CD14-positive monocyte (primary cell): ENCODE data around the gene CNOT6. TPM values are rescaled to one million over a fixed set of nuclear protein-coding genes. Genes with fewer than 3 reads are reported as not detected.
A peak's percentile ranks its signal among the peaks of the same experiment; 100 is the strongest.
"Not testable (repeated sequence)": the region's sequence is repeated elsewhere in the genome, so short reads cannot be mapped to it uniquely, and the experiment has no call there.

Experiments
- DNase-seq, 3 donors: peaks; one replicate each; pipeline ENCODE4 v3.0.0-alpha.2; 2011 to 2022
- H2AFZ ChIP-seq: 2 replicates; pipeline ENCODE4 v1.6.0; 2012; ENCODE audit warnings: mild to moderate bottlenecking, low read depth, low read length, inconsistent platforms; ENCODE audit not compliant: insufficient read depth, poor library complexity, severe bottlenecking
- H3K27ac ChIP-seq, 2 donors: 1 replicate in 1 of 2; 2 replicates in 1 of 2; pipeline ENCODE4 v1.5.1; 2012 to 2013; ENCODE audit warnings: low read length in 2 of 2, control low read depth in 1 of 2, inconsistent platforms in 1 of 2, low read depth in 1 of 2, mild to moderate bottlenecking in 1 of 2
- H3K27me3 ChIP-seq, 2 donors: one replicate each; pipeline versions ENCODE4 v1.6.0 to v1.6.1; 2011 to 2013; ENCODE audit warnings: low read length in 2 of 2; ENCODE audit not compliant: control insufficient read depth in 2 of 2, insufficient read depth in 2 of 2
- H3K36me3 ChIP-seq, 2 donors: replicated peaks in 1 of 2; 1 replicate in 1 of 2; 2 replicates in 1 of 2; pipeline versions ENCODE4 v1.5.1 to v1.6.1; 2012 to 2013; ENCODE audit warnings: low read length in 2 of 2, control low read depth in 1 of 2, inconsistent platforms in 1 of 2, mild to moderate bottlenecking in 1 of 2; ENCODE audit not compliant: insufficient read depth in 2 of 2, control insufficient read depth in 1 of 2
- H3K4me1 ChIP-seq, 2 donors: 1 replicate in 1 of 2; 2 replicates in 1 of 2; pipeline versions ENCODE4 v1.5.1 to v1.6.1; 2012 to 2013; ENCODE audit warnings: low read length in 2 of 2, control low read depth in 1 of 2, inconsistent platforms in 1 of 2, mild to moderate bottlenecking in 1 of 2, moderate library complexity in 1 of 2; ENCODE audit not compliant: insufficient read depth in 2 of 2, control insufficient read depth in 1 of 2
- H3K4me2 ChIP-seq: replicated peaks from 2 replicates; pipeline ENCODE3; 2012; ENCODE audit warnings: low read length, moderate library complexity, mild to moderate bottlenecking; ENCODE audit not compliant: poor library complexity, severe bottlenecking; ENCODE audit errors: extremely low read depth
- H3K4me3 ChIP-seq, 3 experiments: fragments of 200-600 bp in 1 of 3; sonication (generic) in 1 of 3; replicated peaks in 1 of 3; 1 replicate in 2 of 3; 2 replicates in 1 of 3; pipeline ENCODE4 v1.5.1; 2011 to 2013; ENCODE audit warnings: low read length in 3 of 3, mild to moderate bottlenecking in 3 of 3, control low read depth in 2 of 3, low read depth in 2 of 3, inconsistent platforms in 1 of 3, moderate library complexity in 1 of 3
- H3K79me2 ChIP-seq: 2 replicates; pipeline ENCODE4 v1.6.0; 2012; ENCODE audit warnings: mild to moderate bottlenecking, control low read depth, inconsistent platforms, low read length, moderate library complexity; ENCODE audit not compliant: insufficient read depth
- H3K9ac ChIP-seq: 2 replicates; pipeline ENCODE4 v1.6.0; 2017; ENCODE audit warnings: low read length, mild to moderate bottlenecking; ENCODE audit not compliant: insufficient read depth, poor library complexity, severe bottlenecking
- H3K9me3 ChIP-seq, 2 donors: replicated peaks in 1 of 2; 1 replicate in 1 of 2; 2 replicates in 1 of 2; pipeline versions ENCODE4 v1.5.1 to v1.6.1; 2012 to 2013; ENCODE audit warnings: low read length in 2 of 2, control low read depth in 1 of 2; ENCODE audit not compliant: control insufficient read depth in 1 of 2, insufficient read depth in 1 of 2
- H4K20me1 ChIP-seq: 2 replicates; pipeline ENCODE4 v1.6.0; 2012; ENCODE audit warnings: mild to moderate bottlenecking, low read length, control low read depth, moderate library complexity; ENCODE audit not compliant: insufficient read depth
- H3K27ac Mint-ChIP-seq, 7 donors: one replicate each; pipeline ENCODE4 v1.8.0; 2020; ENCODE audit warnings: mild to moderate bottlenecking in 7 of 7, mixed read lengths in 7 of 7, moderate library complexity in 6 of 7, inconsistent platforms in 2 of 7
- H3K27me3 Mint-ChIP-seq, 3 donors: one replicate each; pipeline ENCODE4 v1.8.0; 2021 to 2022; ENCODE audit warnings: low read depth in 3 of 3, mild to moderate bottlenecking in 3 of 3, mixed read lengths in 3 of 3, moderate library complexity in 3 of 3, inconsistent platforms in 1 of 3
- H3K36me3 Mint-ChIP-seq, 2 donors: one replicate each; pipeline ENCODE4 v1.8.0; 2020; ENCODE audit warnings: mixed read lengths in 2 of 2, inconsistent platforms in 1 of 2, mild to moderate bottlenecking in 1 of 2
- H3K4me1 Mint-ChIP-seq: one replicate; pipeline ENCODE4 v1.8.0; 2020; ENCODE audit warnings: mild to moderate bottlenecking, mixed read lengths
- H3K4me3 Mint-ChIP-seq, 2 donors: one replicate each; pipeline ENCODE4 v1.8.0; 2020; ENCODE audit warnings: mild to moderate bottlenecking in 2 of 2, mixed read lengths in 2 of 2, moderate library complexity in 1 of 2
- H3K9me3 Mint-ChIP-seq, 7 donors: one replicate each; pipeline ENCODE4 v1.8.0; 2020 to 2022; ENCODE audit warnings: mixed read lengths in 7 of 7, mild to moderate bottlenecking in 6 of 7, moderate library complexity in 6 of 7, inconsistent platforms in 2 of 7
- CTCF ChIP-seq: fragments of 200-600 bp; IDR thresholded peaks from one replicate; pipeline ENCODE4 v1.8.0; 2022; ENCODE audit warnings: antibody characterized with exemption, mild to moderate bottlenecking
- WGBS: methylation state at CpG from one replicate; pipeline ENCODE4 v1.1.5; 2013; ENCODE audit warnings: missing lambda C conversion rate; ENCODE audit not compliant: insufficient coverage; 5-methylcytosine and 5-hydroxymethylcytosine counted together
- intact Hi-C, 2 donors: fragments of 100-400 bp; cut with micrococcal nuclease; formaldehyde crosslinking; loops; one replicate each; pipeline versions ENCODE4 v1.15.0 to v1.15.1; 2023
- polyA plus RNA-seq, 3 donors: library from polyadenylated mRNA; depleted of rRNA in 1 of 3; unstranded in 2 of 3; stranded (reverse) in 1 of 3; fragments of 300-500 nt in 2 of 3; fragments of >200 nt in 1 of 3; fragmentation: Illumina TruSeq in 2 of 3; gene quantifications; 1 replicate in 2 of 3; 2 replicates in 1 of 3; pipeline ENCODE4 v1.2.3, GENCODE V29; 2012 to 2021

The CNOT6 gene
- polyA plus RNA-seq, 3 donors, result 4.8 to 9.5 (median 7.7) TPM

- H3K27ac Mint-ChIP-seq, result peak overlapping the region in 1 of 7 donors; percentile 33
- 80% methylated on average over 1 of the region's 3 CpGs for WGBS
- H3K27me3 Mint-ChIP-seq, result peaks cover 0 to 2% (median 1%) of the 10 kb centered on the region in 3 donors
- no peak for DNase-seq
- Histone ChIP-seq H3K9me3 (no peaks in the 10 kb centered on the region), H3K27me3 (no peaks in the 10 kb centered on the region), H3K9ac (no peak overlapping the region), H3K4me2 (no peak overlapping the region), H3K79me2 (peaks cover 99% of the 10 kb centered on the region), H3K36me3 (peaks cover 0 to 29% of the 10 kb centered on the region in 2 donors), H4K20me1 (peaks cover 88% of the 10 kb centered on the region), H3K4me3 (no peak overlapping the region), H3K4me1 (peaks cover 14 to 15% of the 10 kb centered on the region in 2 donors), H3K27ac (no peak overlapping the region), H2AFZ (no peak overlapping the region)
- H3K4me1 Mint-ChIP-seq, result peaks cover 21% of the 10 kb centered on the region
- H3K36me3 Mint-ChIP-seq, result peaks cover 3 to 20% of the 10 kb centered on the region in 2 donors
- H3K4me3 Mint-ChIP-seq, result no peak overlapping the region
- H3K9me3 Mint-ChIP-seq, result no peaks in the 10 kb centered on the region
- TF ChIP-seq CTCF, result no peak
- intact Hi-C loops, result loop anchor here (10.0 kb wide), 2 partner anchors 205 to 745 kb away; partner anchors contain the start of genes MAPK9 (in 2 of the 2) and RACK1 (in 1 of the 2)
Measured at GRCh38 chr5:180499684-180500083, 5.5 kb downstream of the CNOT6 start.

- H3K9me3 ChIP-seq, H3K4me3 ChIP-seq, H3K27ac ChIP-seq, H3K4me2 ChIP-seq, intact Hi-C loops, H3K27me3 Mint-ChIP-seq, H2AFZ ChIP-seq, H3K27ac Mint-ChIP-seq, H3K9ac ChIP-seq, DNase-seq, H3K27me3 ChIP-seq, H3K9me3 Mint-ChIP-seq, H3K4me3 Mint-ChIP-seq: not testable (repeated sequence)
- Mint-ChIP-seq H3K4me1 (peaks cover 18% of the 10 kb centered on the region), H3K36me3 (peaks cover 3 to 20% of the 10 kb centered on the region in 2 donors)
- Histone ChIP-seq H3K36me3 (peaks cover 0 to 29% of the 10 kb centered on the region in 2 donors), H4K20me1 (peaks cover 85% of the 10 kb centered on the region), H3K4me1 (peaks cover 10 to 11% of the 10 kb centered on the region in 2 donors), H3K79me2 (peaks cover 99% of the 10 kb centered on the region)
- WGBS, result 100% methylated on average over 4 of the region's 9 CpGs
Measured at GRCh38 chr5:180500300-180500699, 6.1 kb downstream of the CNOT6 start.
